ENCODE data around the gene ARHGEF9. TPM values are rescaled to one million over a fixed set of nuclear protein-coding genes. Genes with fewer than 3 reads are reported as not detected.

ARHGEF9 gene
- polyA plus RNA-seq, 1 donor (not counting 4 experiments of a cell fraction or from before 2014, with no cell fraction given), result 16.0 TPM

DNA sequence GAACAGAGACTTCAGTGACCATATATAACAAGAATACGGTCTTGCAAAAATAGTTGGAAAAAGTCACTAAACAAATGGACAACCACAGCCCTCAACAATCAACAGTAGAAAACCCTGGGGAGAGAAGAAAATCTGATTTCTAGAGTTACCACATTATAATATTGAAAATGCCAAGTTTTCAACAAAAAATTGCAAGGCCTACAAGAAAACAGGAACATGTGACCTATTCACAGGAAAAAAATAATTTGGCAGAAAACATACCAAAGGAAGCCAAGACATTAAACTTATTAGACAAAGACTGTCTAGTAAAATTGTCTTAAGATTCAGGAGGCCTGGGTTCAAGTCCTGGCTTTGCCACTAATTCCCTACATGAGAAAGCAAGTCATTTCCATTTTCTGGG lies 64.7 kb downstream of the ARHGEF9 start:
- no peaks in the 10 kb centered on the region for H3K27me3 ChIP-seq (ENCODE audit: control insufficient read depth, extremely low read depth, insufficient read depth, low read length)
- H3K4me1 ChIP-seq (ENCODE audit: control insufficient read depth, extremely low read depth, insufficient read depth, low read length), result no peaks in the 10 kb centered on the region
- no peaks in the 10 kb centered on the region for H4K20me1 ChIP-seq (ENCODE audit: control insufficient read depth, extremely low read depth, insufficient read depth, low read length)
- no peak overlapping the region for H3K4me2 ChIP-seq (ENCODE audit: control insufficient read depth, extremely low read depth, insufficient read depth, low read depth, low read length)
- no peaks in the 10 kb centered on the region for H3K79me2 ChIP-seq (ENCODE audit: control insufficient read depth, insufficient read depth, low read length)
- dilution Hi-C loops (cut with MboI; ENCODE audit: extremely low pct_ligation_motif_present, low sequenced_read_pairs), result no loop called here
- no peak overlapping the region for H3K4me3 ChIP-seq (ENCODE audit: control insufficient read depth in 2 of 3, extremely low read depth in 1 of 3, insufficient read depth in 2 of 3, low read depth in 1 of 3, low read length in 3 of 3)
- peaks cover 0 to 7% of the 10 kb centered on the region in 2 experiments for H3K36me3 ChIP-seq (ENCODE audit: control insufficient read depth in 2 of 2, extremely low read depth in 1 of 2, insufficient read depth in 2 of 2, low read length in 2 of 2)
- no peak for DNase-seq (ENCODE audit: low read depth, low spot score)
- no peak for FAIRE-seq
- no peaks in the 10 kb centered on the region for H3K9me3 ChIP-seq (ENCODE audit: control insufficient read depth, low read depth, low read length)
- TF ChIP-seq, protein P1, sequence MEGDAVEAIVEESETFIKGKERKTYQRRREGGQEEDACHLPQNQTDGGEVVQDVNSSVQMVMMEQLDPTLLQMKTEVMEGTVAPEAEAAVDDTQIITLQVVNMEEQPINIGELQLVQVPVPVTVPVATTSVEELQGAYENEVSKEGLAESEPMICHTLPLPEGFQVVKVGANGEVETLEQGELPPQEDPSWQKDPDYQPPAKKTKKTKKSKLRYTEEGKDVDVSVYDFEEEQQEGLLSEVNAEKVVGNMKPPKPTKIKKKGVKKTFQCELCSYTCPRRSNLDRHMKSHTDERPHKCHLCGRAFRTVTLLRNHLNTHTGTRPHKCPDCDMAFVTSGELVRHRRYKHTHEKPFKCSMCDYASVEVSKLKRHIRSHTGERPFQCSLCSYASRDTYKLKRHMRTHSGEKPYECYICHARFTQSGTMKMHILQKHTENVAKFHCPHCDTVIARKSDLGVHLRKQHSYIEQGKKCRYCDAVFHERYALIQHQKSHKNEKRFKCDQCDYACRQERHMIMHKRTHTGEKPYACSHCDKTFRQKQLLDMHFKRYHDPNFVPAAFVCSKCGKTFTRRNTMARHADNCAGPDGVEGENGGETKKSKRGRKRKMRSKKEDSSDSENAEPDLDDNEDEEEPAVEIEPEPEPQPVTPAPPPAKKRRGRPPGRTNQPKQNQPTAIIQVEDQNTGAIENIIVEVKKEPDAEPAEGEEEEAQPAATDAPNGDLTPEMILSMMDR (optimal IDR thresholded peaks at IDR 0.05 in 1 of 3, IDR thresholded peaks at IDR 0.05 in 1 of 3, conservative IDR thresholded peaks at IDR 0.05 in 1 of 3; ENCODE audit: extremely low read depth in 1 of 3, insufficient read depth in 2 of 3, low read length in 3 of 3), result no peak
- no peak for TF ChIP-seq EZH2 (IDR thresholded peaks at IDR 0.05; ENCODE audit: low read length)
- H3K27ac ChIP-seq (ENCODE audit: control insufficient read depth, insufficient read depth, low read length), result no peak overlapping the region
- no peak overlapping the region for H2AFZ ChIP-seq (ENCODE audit: control insufficient read depth, low read length)
- no peak overlapping the region for H3K9ac ChIP-seq (ENCODE audit: control insufficient read depth, extremely low read depth, insufficient read depth, low read length)
- no peaks in the 10 kb centered on the region for H3K9me1 ChIP-seq (ENCODE audit: control insufficient read depth, extremely low read depth, insufficient read depth, low read length)

DNA sequence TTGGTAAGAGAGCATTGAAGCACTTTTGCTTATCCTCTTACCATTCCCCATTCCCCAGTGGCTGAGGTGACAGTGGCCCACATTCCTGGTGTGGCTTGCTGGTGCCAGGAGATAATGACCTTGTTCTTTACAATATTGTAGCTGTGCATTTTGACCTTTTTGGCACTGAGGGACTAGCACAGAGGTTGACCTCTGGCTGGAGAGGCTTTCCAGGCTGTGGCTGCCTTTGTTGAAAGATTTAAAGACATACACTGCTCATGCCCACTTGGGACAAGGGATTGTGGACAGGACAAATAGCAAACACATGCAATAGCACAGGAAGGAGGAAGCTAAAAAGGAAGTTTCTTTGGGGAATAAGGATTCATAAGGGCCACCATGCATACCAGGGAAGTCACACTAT lies 65.4 kb downstream of the ARHGEF9 start:
- FAIRE-seq, result no peak

More for the DNA sequence above, 65.4 kb downstream of the ARHGEF9 start:
- Histone ChIP-seq H2AFZ (ENCODE audit: control insufficient read depth, low read length) (no peak overlapping the region), H3K27me3 (ENCODE audit: control insufficient read depth, extremely low read depth, insufficient read depth, low read length) (no peaks in the 10 kb centered on the region), H3K4me1 (ENCODE audit: control insufficient read depth, extremely low read depth, insufficient read depth, low read length) (no peaks in the 10 kb centered on the region), H4K20me1 (ENCODE audit: control insufficient read depth, extremely low read depth, insufficient read depth, low read length) (no peaks in the 10 kb centered on the region), H3K79me2 (ENCODE audit: control insufficient read depth, insufficient read depth, low read length) (no peaks in the 10 kb centered on the region), H3K9me3 (ENCODE audit: control insufficient read depth, low read depth, low read length) (no peaks in the 10 kb centered on the region), H3K27ac (ENCODE audit: control insufficient read depth, insufficient read depth, low read length) (no peak overlapping the region), H3K9ac (ENCODE audit: control insufficient read depth, extremely low read depth, insufficient read depth, low read length) (no peak overlapping the region), H3K4me2 (ENCODE audit: control insufficient read depth, extremely low read depth, insufficient read depth, low read depth, low read length) (no peak overlapping the region), H3K4me3 (ENCODE audit: control insufficient read depth in 2 of 3, extremely low read depth in 1 of 3, insufficient read depth in 2 of 3, low read depth in 1 of 3, low read length in 3 of 3) (no peak overlapping the region), H3K36me3 (ENCODE audit: control insufficient read depth in 2 of 2, extremely low read depth in 1 of 2, insufficient read depth in 2 of 2, low read length in 2 of 2) (peaks cover 0 to 7% of the 10 kb centered on the region in 2 experiments), H3K9me1 (ENCODE audit: control insufficient read depth, extremely low read depth, insufficient read depth, low read length) (no peaks in the 10 kb centered on the region)
- dilution Hi-C loops (cut with MboI; ENCODE audit: extremely low pct_ligation_motif_present, low sequenced_read_pairs), result no loop called here
- TF ChIP-seq, protein P1 (optimal IDR thresholded peaks at IDR 0.05 in 1 of 3, IDR thresholded peaks at IDR 0.05 in 1 of 3, conservative IDR thresholded peaks at IDR 0.05 in 1 of 3; ENCODE audit: extremely low read depth in 1 of 3, insufficient read depth in 2 of 3, low read length in 3 of 3), result no peak
- no peak for TF ChIP-seq EZH2 (IDR thresholded peaks at IDR 0.05; ENCODE audit: low read length)
- no peak for DNase-seq (ENCODE audit: low read depth, low spot score)

Data from keratinocyte (primary cell).